HUES6 (cell line): ENCODE measurements around the gene PROZ.
A peak's percentile ranks its signal among the peaks of the same experiment; 100 is the strongest.
"Not testable (repeated sequence)": the region's sequence is repeated elsewhere in the genome, so short reads cannot be mapped to it uniquely, and the experiment has no call there.

Experiments used
- H3K27ac ChIP-seq: 2 replicates; pipeline ENCODE4 v1.7.0; 2013; ENCODE audit warnings: low read depth, mild to moderate bottlenecking, low read length, inconsistent platforms
- H3K27me3 ChIP-seq: 2 replicates; pipeline ENCODE4 v1.6.1; 2013; ENCODE audit warnings: low read length; ENCODE audit not compliant: control insufficient read depth, insufficient read depth
- H3K36me3 ChIP-seq: 2 replicates; pipeline ENCODE4 v1.6.1; 2013; ENCODE audit warnings: low read length; ENCODE audit not compliant: control insufficient read depth, insufficient read depth
- H3K4me1 ChIP-seq: 2 replicates; pipeline ENCODE4 v1.6.1; 2013; ENCODE audit warnings: low read length; ENCODE audit not compliant: control insufficient read depth, insufficient read depth
- H3K4me3 ChIP-seq: 2 replicates; pipeline ENCODE4 v1.5.1; 2013; ENCODE audit warnings: low read depth, low read length
- H3K9ac ChIP-seq: one replicate; pipeline ENCODE4 v1.6.1; 2013; ENCODE audit warnings: mild to moderate bottlenecking, low read length
- H3K9me3 ChIP-seq: 2 replicates; pipeline ENCODE4 v1.6.1; 2013; ENCODE audit warnings: low read depth, low read length; ENCODE audit not compliant: control insufficient read depth, insufficient read depth

The PROZ gene

DNA sequence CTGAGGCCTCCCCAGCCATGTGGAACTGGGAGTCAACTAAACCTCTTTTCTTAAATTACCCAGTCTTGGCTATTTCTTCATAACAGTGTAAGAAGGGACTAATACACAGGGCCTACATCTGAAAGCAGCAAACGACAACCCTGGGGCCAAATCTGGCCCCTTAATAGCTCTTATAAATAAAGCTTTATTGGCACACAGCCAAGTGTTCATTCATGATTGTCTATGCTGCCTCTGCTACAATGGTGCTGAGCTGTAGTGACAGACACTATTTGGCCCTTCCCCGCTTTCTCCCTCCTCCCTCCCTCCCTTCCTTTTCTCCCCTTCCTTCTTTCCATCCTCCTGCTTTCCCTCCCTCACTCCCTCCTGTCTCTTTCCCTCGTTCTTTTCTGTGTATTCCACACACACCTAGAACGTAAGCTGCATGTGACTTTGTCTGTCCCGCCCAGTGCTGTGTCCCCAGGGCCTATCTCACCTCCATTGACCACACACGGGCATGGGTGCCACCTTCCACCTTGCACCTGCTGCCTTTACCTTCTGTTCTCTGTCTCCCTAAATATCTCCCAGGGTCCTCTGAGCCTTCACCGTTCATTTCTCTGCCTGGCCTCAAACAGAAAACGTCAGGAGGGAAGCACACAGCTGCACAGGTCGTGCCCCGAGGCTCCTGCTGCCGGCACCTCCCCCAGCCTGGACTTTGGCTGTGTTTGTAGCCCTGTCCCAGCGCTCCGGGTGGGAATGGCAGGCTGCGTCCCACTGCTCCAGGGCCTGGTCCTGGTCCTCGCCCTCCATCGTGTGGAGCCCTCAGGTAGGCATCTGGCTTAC, at the start of gene PROZ:
PROZ (plus strand) TSS at position 720 of the 819 bp plus-strand sequence; CDS start at position 733, 13 bp downstream.
- H3K36me3 ChIP-seq: no peaks in the 10 kb centered on the region
- no peak within 1 kb of the TSS for H3K9ac ChIP-seq
- peaks cover 37% of the 10 kb centered on the region for H3K4me1 ChIP-seq
- no peak within 1 kb of the TSS for H3K4me3 ChIP-seq
- H3K27ac ChIP-seq: no peak within 1 kb of the TSS
- H3K9me3 ChIP-seq: peaks cover 3% of the 10 kb centered on the region; the same call in 1 of the 2 replicates
- peaks cover 29% of the 10 kb centered on the region for H3K27me3 ChIP-seq

DNA sequence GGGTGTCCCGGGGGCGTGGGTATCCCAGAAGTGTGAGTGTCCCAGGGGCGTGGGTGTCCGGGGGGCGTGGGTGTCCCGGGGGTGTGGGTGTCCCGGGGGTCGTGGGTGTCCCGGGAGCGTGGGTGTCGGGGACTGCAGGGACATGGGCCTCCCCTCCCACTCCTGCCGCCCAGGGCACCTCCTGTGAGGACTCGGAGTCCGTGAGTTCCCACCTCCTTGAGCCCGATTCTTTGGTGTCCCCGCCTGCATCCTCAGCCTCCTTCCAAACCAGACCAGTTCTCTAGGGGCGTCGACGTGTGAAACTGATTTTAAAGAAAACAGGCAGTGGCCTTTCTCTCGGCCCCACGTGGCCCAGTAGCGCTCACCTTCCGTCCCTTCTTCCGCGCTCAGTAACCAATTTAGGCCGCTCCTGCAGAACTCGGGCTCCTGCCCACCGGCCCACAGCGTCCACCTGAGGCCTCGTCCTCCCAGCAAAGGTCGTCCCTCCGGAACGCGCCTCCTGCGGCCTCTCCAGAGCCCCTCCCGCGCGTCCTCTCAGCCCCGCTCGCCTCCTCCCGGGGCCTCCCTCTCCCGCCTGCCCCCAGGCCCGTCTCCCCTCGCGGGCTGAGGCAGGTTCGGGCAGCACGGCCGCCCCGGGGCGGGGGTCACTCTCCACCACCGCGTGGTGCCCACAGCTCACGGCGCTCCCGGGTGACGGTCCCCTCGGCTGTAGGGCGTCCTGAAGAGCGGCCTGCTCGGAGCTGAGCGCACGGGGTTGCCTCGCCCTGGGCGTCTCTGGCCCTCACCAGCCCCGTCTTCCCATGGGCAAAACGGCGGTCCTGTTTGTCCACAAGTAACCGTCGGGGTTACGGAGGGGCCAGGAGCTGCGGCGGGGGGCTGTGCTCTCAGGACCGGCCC, 49.0 kb upstream of the PROZ start:
- Histone ChIP-seq H3K27ac (no peak overlapping the region), H3K4me3 (peak overlapping the region; percentile 69), H3K9me3 (peaks cover under 1% of the 10 kb centered on the region; the same call in 1 of the 2 replicates), H3K36me3 (no peaks in the 10 kb centered on the region), H3K4me1 (peaks cover 9% of the 10 kb centered on the region), H3K27me3 (peaks cover 48% of the 10 kb centered on the region), H3K9ac (peak overlapping the region; percentile 61)

DNA sequence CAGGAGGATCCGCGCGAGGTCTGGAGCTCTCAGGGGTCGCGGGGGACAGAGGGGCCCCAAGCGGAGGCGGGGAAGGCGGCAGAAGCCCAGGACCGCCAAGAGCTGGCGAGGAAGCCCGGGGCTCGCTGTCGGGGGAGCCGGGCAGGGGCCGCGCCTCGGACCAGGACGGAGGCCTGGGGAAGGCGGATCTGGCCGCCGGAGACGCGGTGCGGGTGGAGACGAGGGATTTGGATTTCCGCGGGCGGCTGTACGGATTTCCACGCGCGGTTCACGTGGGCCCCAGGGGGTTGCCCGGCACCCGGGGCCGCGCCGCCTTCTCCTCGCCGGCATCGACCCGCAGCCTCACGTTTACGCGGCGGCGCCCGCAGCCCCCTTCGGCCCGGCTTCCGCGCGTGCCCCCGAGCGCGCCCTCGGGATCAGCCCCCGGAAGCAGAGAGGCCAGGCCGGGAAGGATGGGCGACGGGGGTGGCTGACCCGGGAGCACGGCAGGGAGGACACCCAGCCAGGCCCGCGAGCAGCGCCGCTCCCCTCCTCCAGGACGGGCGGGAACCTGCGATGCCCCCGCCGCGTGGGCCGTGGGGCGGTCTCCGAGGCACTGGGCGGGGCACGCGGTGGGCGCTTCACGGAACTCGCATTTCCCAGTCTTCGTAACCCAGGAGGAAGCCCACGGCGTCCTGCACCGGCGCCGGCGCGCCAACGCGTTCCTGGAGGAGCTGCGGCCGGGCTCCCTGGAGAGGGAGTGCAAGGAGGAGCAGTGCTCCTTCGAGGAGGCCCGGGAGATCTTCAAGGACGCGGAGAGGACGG, 48.2 kb upstream of the PROZ start:
- H3K36me3 ChIP-seq: no peaks in the 10 kb centered on the region
- H3K4me1 ChIP-seq: peaks cover 9% of the 10 kb centered on the region
- peak overlapping the region; percentile 61 for H3K9ac ChIP-seq
- H3K27me3 ChIP-seq: peaks cover 57% of the 10 kb centered on the region
- no peak overlapping the region for H3K27ac ChIP-seq
- H3K9me3 ChIP-seq: peaks cover 4% of the 10 kb centered on the region; the same call in 1 of the 2 replicates
- H3K4me3 ChIP-seq: peak overlapping the region; percentile 69

DNA sequence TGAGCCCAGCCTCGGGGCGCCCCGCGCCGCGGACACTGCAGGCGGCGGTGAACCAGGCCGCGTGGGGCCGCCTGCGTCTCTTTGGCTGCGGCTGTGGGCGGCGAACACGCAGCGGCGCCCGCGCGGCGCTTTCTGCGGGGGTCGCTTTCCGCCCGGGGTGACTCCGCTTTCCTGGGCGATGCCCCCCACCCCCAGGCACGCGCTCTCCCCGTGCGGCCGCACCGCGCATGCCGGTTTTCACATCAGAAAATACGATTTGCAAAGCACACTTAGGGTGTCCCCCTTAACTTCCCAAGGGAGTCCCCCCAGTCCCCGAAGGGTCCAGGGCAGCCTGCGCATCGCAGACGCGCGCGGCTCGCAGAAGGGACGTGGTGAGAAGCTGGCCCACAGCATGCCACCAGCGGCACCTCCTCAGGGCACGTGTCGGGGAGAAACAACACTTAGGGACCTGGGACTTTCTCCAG, 47.6 kb upstream of the PROZ start:
- Histone ChIP-seq H3K27me3 (peaks cover 60% of the 10 kb centered on the region), H3K27ac (no peak overlapping the region), H3K4me3 (peak overlapping the region; percentile 69), H3K36me3 (no peaks in the 10 kb centered on the region), H3K4me1 (0 out of 2 replicates have a peak, but pooled peaks cover 4% of the 10 kb centered on the region), H3K9ac (peak overlapping the region; percentile 39), H3K9me3 (peaks cover 4% of the 10 kb centered on the region; the same call in 1 of the 2 replicates)

DNA sequence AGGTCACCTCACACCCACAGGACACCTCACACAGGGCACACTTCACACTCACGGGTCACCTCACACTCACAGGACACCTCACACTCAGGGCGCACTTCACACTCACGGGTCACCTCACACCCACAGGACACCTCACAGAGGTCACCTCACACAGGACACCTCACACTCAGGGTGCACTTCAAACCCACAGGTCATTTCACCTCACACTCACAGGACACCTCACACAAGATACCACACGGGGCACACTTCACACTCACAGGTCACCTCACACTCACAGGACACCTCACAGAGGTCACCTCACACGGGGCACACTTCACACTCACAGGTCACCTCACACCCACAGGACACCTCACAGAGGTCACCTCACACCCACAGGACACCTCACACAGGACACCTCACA, 46.6 kb upstream of the PROZ start:
- H3K4me1 ChIP-seq, H3K27ac ChIP-seq, H3K9ac ChIP-seq, H3K4me3 ChIP-seq, H3K36me3 ChIP-seq, H3K9me3 ChIP-seq: not testable (repeated sequence)
- H3K27me3 ChIP-seq: peaks cover 60% of the 10 kb centered on the region

- not testable (repeated sequence) for H3K36me3 ChIP-seq, H3K4me1 ChIP-seq, H3K9me3 ChIP-seq, H3K4me3 ChIP-seq, H3K9ac ChIP-seq, H3K27ac ChIP-seq
- peaks cover 60% of the 10 kb centered on the region for H3K27me3 ChIP-seq
These were observed 46.0 kb upstream of the PROZ start for GRCh38 chr13:113112475-113112874.

DNA sequence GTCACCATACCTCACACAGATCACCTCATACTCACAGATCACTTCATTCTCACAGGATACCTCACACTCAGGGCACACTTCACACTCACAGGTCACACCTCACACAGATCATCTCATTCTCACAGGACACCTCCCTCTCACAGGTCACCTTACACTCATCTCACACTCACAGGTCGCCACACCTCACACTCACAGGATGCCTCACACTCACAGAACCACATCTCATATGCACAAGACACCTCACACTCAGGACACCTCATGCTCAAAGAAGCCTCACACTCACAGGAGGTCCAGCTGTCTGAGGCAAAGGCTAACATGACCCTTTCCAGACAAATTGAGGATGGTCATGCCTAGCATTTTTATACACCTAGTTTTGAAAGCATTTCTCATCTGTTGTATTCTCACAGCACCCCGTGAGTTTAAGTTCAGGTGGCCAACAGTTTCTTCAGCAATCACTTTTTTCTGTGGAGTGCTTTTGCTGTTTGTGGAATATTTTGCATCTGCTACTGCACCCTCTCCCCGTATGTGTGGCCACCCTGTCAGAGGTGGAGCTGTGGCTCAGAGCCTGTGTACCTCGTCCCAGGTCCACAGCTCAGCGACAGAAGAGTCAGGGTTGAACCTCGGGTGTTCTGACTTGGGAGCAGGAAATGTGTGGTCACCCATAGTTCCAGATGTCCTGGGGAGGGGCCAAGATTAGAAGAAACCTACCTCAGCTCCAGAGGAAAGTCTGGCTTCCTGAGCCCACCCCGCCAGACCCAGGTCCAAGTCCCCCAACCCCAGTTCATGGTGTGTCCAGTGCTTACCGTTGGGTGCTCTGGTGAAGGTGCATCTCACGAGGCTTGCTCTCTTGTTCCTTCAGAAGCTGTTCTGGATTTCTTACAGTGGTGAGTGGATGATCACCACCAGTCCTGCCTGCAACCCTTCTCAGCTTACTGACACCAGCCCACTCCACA, 45.3 kb upstream of the PROZ start:
- peaks cover 4% of the 10 kb centered on the region; the same call in 1 of the 2 replicates for H3K9me3 ChIP-seq
- H3K36me3 ChIP-seq: no peaks in the 10 kb centered on the region
- peaks cover 4% of the 10 kb centered on the region; the same call in 1 of the 2 replicates for H3K4me1 ChIP-seq
- peaks cover 60% of the 10 kb centered on the region for H3K27me3 ChIP-seq
- no peak overlapping the region for H3K4me3 ChIP-seq
- no peak overlapping the region for H3K9ac ChIP-seq
- no peak overlapping the region for H3K27ac ChIP-seq

GRCh38 chr13:113113846-113114271, 44.6 kb upstream of the PROZ start:
- no peak overlapping the region for H3K27ac ChIP-seq
- peaks cover 60% of the 10 kb centered on the region for H3K27me3 ChIP-seq
- peaks cover 4% of the 10 kb centered on the region; the same call in 1 of the 2 replicates for H3K4me1 ChIP-seq
- H3K9me3 ChIP-seq: peaks cover 4% of the 10 kb centered on the region; the same call in 1 of the 2 replicates
- H3K36me3 ChIP-seq: no peaks in the 10 kb centered on the region
- no peak overlapping the region for H3K4me3 ChIP-seq
- no peak overlapping the region for H3K9ac ChIP-seq

GRCh38 chr13:113114511-113115362, 43.7 kb upstream of the PROZ start:
- Histone ChIP-seq H3K27ac (no peak overlapping the region), H3K9ac (no peak overlapping the region), H3K4me1 (peaks cover 4% of the 10 kb centered on the region; the same call in 1 of the 2 replicates), H3K4me3 (no peak overlapping the region), H3K36me3 (no peaks in the 10 kb centered on the region), H3K9me3 (peaks cover 4% of the 10 kb centered on the region; the same call in 1 of the 2 replicates), H3K27me3 (peaks cover 52% of the 10 kb centered on the region)
